K562 (cell line): ENCODE measurements around the gene BCL11A.

ENCODE experiments used
- CTCF ChIP-seq, 3 experiments: IDR thresholded peaks in 2 of 3; conservative IDR thresholded peaks in 1 of 3; 2 replicates each; pipeline ENCODE4 v1.5.1; 2011 to 2012; ENCODE audit warnings: low read length in 3 of 3, mild to moderate bottlenecking in 3 of 3, control low read depth in 2 of 3, improper control_type of control experiment in 1 of 3, inconsistent platforms in 1 of 3, low read depth in 1 of 3, mixed read lengths in 1 of 3, moderate library complexity in 1 of 3; ENCODE audit not compliant: insufficient read depth in 2 of 3
- MXI1 ChIP-seq: IDR thresholded peaks from 2 replicates; pipeline ENCODE4 v1.6.1; 2011; ENCODE audit warnings: low read depth, mild to moderate bottlenecking, improper control_type of control experiment, low read length
- SAP30 ChIP-seq: fragments of 200-600 bp; sonication (generic); IDR thresholded peaks from 2 replicates; pipeline ENCODE4 v1.6.1; 2012; ENCODE audit warnings: borderline replicate concordance, low read depth, mild to moderate bottlenecking, moderate library complexity, low read length, control low read depth, inconsistent platforms; ENCODE audit not compliant: insufficient read depth, poor library complexity, severe bottlenecking
- SMC3 ChIP-seq: conservative IDR thresholded peaks from 2 replicates; pipeline ENCODE4 v1.6.1; 2011; ENCODE audit warnings: low read depth, low read length, improper control_type of control experiment; ENCODE audit not compliant: insufficient read depth
- ZSCAN29 ChIP-seq: fragments of 450-650 bp; IDR thresholded peaks from 2 replicates; pipeline ENCODE4 v1.6.1; 2017
- TF ChIP-seq, protein P1 (sequence below): fragments of 250-450 bp; sonication (Bioruptor Pico); IDR thresholded peaks from 2 replicates; pipeline ENCODE4 v1.8.0; 2022; ENCODE audit warnings: moderate library complexity, mild to moderate bottlenecking, inconsistent platforms
- TF ChIP-seq, protein P2 (sequence below): fragments of 450-650 bp; IDR thresholded peaks from 2 replicates; pipeline ENCODE4 v1.6.1; 2018; ENCODE audit not compliant: partially characterized antibody

GRCh38 chr2:60495041-60495625 lies 58.3 kb downstream of the BCL11A start:
- TF ChIP-seq SMC3, result no peak
- no peak for TF ChIP-seq CTCF (IDR thresholded peaks at IDR 0.05 in 2 of 3, conservative IDR thresholded peaks at IDR 0.05 in 1 of 3; ENCODE audit: insufficient read depth in 2 of 3, low read depth in 1 of 3, low read length in 3 of 3)
- TF ChIP-seq, protein P1, sequence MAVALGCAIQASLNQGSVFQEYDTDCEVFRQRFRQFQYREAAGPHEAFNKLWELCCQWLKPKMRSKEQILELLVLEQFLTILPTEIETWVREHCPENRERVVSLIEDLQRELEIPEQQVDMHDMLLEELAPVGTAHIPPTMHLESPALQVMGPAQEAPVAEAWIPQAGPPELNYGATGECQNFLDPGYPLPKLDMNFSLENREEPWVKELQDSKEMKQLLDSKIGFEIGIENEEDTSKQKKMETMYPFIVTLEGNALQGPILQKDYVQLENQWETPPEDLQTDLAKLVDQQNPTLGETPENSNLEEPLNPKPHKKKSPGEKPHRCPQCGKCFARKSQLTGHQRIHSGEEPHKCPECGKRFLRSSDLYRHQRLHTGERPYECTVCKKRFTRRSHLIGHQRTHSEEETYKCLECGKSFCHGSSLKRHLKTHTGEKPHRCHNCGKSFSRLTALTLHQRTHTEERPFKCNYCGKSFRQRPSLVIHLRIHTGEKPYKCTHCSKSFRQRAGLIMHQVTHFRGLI (CRISPR knock-in tag), result no peak
- TF ChIP-seq SAP30, result no peak
- TF ChIP-seq, protein P2, sequence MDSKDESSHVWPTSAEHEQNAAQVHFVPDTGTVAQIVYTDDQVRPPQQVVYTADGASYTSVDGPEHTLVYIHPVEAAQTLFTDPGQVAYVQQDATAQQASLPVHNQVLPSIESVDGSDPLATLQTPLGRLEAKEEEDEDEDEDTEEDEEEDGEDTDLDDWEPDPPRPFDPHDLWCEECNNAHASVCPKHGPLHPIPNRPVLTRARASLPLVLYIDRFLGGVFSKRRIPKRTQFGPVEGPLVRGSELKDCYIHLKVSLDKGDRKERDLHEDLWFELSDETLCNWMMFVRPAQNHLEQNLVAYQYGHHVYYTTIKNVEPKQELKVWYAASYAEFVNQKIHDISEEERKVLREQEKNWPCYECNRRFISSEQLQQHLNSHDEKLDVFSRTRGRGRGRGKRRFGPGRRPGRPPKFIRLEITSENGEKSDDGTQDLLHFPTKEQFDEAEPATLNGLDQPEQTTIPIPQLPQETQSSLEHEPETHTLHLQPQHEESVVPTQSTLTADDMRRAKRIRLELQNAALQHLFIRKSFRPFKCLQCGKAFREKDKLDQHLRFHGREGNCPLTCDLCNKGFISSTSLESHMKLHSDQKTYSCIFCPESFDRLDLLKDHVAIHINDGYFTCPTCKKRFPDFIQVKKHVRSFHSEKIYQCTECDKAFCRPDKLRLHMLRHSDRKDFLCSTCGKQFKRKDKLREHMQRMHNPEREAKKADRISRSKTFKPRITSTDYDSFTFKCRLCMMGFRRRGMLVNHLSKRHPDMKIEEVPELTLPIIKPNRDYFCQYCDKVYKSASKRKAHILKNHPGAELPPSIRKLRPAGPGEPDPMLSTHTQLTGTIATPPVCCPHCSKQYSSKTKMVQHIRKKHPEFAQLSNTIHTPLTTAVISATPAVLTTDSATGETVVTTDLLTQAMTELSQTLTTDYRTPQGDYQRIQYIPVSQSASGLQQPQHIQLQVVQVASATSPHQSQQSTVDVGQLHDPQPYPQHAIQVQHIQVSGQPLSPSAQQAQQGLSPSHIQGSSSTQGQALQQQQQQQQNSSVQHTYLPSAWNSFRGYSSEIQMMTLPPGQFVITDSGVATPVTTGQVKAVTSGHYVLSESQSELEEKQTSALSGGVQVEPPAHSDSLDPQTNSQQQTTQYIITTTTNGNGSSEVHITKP, result no peak
- TF ChIP-seq ZSCAN29, result no peak
- TF ChIP-seq MXI1, result no peak
